Effector memory CD8-positive, alpha-beta T cell (primary cell): ENCODE results near the gene CCDC92.

Experiments used
- ATAC-seq: fragments of 150-1000 bp; cut with Tn5 transposase; replicated peaks from 2 replicates; pipeline ENCODE4 v1.10.0; 2021; ENCODE audit warnings: mild to moderate bottlenecking, moderate library complexity
- DNase-seq, 3 experiments: peaks; one replicate each; pipeline ENCODE4 v3.0.0; 2021
- H3K27ac Mint-ChIP-seq, 2 donors: one replicate each; pipeline ENCODE4 v1.8.0; 2022; ENCODE audit warnings: mild to moderate bottlenecking in 2 of 2, mixed read lengths in 2 of 2, moderate library complexity in 2 of 2
- H3K27me3 Mint-ChIP-seq, 2 donors: one replicate each; pipeline ENCODE4 v1.8.0; 2022; ENCODE audit warnings: mixed read lengths in 2 of 2
- H3K36me3 Mint-ChIP-seq: one replicate; pipeline ENCODE4 v1.8.0; 2022; ENCODE audit warnings: mild to moderate bottlenecking, moderate library complexity, mixed read lengths; ENCODE audit not compliant: insufficient read depth
- H3K4me1 Mint-ChIP-seq, 2 donors: one replicate each; pipeline ENCODE4 v1.8.0; 2022; ENCODE audit warnings: low read depth in 2 of 2, mixed read lengths in 2 of 2
- H3K4me3 Mint-ChIP-seq, 2 donors: one replicate each; pipeline ENCODE4 v1.8.0; 2022; ENCODE audit warnings: mild to moderate bottlenecking in 2 of 2, mixed read lengths in 2 of 2, moderate library complexity in 2 of 2
- H3K9me3 Mint-ChIP-seq, 2 donors: one replicate each; pipeline ENCODE4 v1.8.0; 2022; ENCODE audit warnings: mixed read lengths in 2 of 2

The CCDC92 gene

DNA sequence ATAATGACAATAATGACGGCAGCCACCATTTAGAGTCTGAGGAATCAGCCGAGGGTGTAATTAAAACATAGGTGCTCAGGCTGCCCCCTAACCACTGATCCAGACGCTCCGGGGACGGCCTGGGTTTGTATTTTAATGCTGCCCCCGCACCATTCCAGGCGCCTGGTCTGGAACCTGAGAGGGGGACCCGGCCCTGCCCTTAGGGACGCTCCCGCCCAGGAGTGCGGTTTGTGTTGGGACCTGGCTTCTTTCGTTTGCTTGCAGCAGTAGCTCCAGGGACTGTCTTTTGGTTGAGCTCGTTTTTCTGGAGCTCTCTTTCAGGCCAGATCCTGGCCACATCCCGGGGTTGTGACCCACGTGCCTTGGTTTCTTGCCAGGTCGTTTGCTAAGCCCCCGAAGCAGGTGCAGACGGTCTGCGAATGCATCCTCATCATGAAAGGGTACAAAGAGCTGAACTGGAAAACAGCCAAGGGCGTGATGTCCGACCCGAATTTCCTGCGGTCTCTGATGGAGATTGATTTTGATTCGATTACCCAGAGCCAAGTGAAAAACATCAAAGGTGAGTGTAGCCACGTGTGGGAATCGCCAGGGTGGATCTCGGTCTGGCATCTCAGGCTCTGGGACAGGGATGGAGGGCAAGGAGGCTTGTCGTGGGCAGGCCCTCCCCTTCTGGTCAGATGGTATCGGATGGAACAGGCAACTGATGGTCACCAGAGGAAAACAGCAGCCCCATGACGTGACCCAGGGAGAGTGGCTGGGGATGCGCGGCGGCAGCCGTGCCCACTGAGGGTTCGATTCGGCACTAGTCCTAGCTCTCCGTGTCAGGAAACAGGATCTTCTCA is 63.5 kb downstream of the CCDC92 start:
- Mint-ChIP-seq H3K36me3 (peaks cover 4% of the 10 kb centered on the region), H3K27ac (no peak overlapping the region), H3K4me1 (peaks cover 5 to 6% of the 10 kb centered on the region in 2 donors), H3K4me3 (no peak overlapping the region), H3K9me3 (no peaks in the 10 kb centered on the region), H3K27me3 (peaks cover 5 to 13% of the 10 kb centered on the region in 2 donors)
- DNase-seq = no peak
- no peak for ATAC-seq

DNA sequence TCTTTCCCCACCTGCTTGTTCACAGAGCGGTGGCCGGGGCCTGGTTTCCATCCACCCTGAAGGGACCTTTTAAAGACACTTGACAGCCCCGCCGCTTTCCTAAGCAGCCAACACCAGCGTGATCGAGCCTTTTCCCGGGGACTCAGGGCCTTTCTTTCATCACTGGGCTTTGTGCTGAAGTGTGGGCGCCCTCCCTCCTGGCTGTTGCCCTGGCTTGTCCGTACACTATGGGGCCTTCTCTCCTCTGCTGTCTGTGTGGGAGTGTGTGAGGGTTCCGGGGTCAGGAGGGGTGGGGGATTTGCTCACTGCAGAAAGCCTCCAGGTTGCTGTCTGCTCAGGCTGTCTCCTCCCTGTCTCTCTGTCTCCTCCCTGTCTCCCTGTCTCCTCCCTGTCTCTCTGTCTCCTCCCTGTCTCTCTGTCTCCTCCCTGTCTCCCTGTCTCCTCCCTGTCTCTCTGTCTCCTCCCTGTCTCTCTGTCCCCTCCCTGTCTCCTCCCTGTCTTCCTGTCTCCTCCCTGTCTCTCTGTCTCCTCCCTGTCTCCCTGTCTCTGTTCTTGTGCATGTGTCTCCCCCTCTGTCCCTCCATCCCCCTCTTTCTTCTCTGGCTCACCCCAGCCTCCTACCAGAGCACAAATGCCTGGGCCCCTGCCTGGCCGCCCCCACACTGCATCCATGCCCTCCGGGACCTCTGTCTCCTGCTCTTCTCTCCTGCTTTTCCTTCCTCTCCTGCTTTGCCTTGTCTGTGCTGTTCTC is 64.7 kb downstream of the CCDC92 start:
- ATAC-seq = no peak
- peaks cover 5% of the 10 kb centered on the region for H3K36me3 Mint-ChIP-seq
- DNase-seq = no peak
- no peaks in the 10 kb centered on the region for H3K9me3 Mint-ChIP-seq
- no peak overlapping the region for H3K4me3 Mint-ChIP-seq
- H3K27me3 Mint-ChIP-seq = peaks cover 5 to 21% of the 10 kb centered on the region in 2 donors
- peaks cover 5 to 6% of the 10 kb centered on the region in 2 donors for H3K4me1 Mint-ChIP-seq
- peak overlapping the region in 1 of 2 donors; percentile 3 for H3K27ac Mint-ChIP-seq

DNA sequence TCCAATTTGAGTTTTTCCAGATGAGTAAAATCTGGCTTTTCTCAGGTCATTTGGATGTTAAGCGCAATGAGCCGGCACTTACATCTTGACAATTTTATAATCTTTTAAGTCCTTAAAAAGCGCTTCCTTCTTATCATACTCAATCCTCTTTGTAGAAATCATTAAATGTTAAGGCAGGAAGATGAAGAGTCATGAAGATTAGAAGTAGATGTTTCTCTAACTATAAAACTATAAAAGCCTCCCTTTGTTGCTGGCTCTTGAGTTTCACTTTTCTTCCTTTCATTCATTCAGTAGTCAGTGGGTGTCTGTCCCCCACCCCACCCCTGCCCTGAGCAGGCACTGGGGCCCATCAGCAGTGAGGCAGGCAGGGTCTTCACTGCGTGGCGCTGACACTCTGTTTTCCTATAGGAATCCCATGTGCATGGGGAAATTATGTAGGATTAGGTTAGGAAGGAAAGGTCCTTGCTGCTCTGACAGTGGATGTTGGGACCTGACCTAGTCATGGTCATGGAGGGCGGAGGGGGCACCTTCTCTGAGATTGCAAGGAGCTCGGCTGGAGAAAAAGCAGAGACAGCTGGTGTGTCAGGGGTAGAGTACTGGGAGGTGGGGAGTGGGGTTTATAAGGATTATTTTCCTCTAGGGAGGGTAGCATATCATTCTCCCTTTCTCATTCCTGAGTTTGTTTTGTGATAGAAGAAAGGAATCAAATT is 65.8 kb downstream of the CCDC92 start:
- H3K36me3 Mint-ChIP-seq = peaks cover 3% of the 10 kb centered on the region
- peaks cover 5 to 6% of the 10 kb centered on the region in 2 donors for H3K4me1 Mint-ChIP-seq
- ATAC-seq = no peak
- no peak overlapping the region for H3K4me3 Mint-ChIP-seq
- H3K27me3 Mint-ChIP-seq = peaks cover 15 to 32% of the 10 kb centered on the region in 2 donors
- H3K27ac Mint-ChIP-seq = no peak overlapping the region
- no peak for DNase-seq
- no peaks in the 10 kb centered on the region for H3K9me3 Mint-ChIP-seq

DNA sequence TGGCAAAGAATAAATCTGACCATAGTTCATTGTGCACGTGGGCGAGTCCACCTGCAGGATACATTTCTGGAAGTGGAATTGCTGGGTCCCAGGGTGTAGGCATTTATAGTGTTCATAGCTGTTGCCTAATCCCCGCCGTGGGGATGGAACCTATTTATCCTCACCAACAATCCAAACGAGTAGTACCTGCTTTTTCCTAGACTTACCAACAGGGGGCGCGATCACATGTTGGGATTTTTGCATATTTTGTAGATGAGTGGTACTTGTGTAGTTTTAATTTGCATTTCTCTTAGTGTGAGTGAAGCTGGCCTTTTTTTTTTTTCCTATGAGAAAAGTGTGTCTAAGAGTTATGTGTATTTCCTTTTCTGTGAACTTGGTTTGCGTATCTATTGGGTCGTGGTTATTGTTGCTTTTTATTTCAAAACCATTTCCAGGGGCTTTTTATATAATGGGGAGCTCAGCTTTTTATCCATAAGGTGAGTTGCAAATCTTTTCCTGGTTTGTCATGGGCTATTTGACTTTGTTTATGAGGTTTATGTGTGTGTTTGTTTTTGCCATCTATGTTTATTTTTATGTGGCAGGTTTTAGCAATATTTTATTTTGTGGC is 67.2 kb downstream of the CCDC92 start:
- H3K4me1 Mint-ChIP-seq = peaks cover 6 to 11% of the 10 kb centered on the region in 2 donors
- H3K4me3 Mint-ChIP-seq = no peak overlapping the region
- peak; percentile 66 for ATAC-seq
- H3K36me3 Mint-ChIP-seq = peaks cover 3% of the 10 kb centered on the region
- DNase-seq = peak; percentile 57 to 68 (median 66)
- H3K27ac Mint-ChIP-seq = no peak overlapping the region
- H3K27me3 Mint-ChIP-seq = peaks cover 25 to 46% of the 10 kb centered on the region in 2 donors
- H3K9me3 Mint-ChIP-seq = no peaks in the 10 kb centered on the region

DNA sequence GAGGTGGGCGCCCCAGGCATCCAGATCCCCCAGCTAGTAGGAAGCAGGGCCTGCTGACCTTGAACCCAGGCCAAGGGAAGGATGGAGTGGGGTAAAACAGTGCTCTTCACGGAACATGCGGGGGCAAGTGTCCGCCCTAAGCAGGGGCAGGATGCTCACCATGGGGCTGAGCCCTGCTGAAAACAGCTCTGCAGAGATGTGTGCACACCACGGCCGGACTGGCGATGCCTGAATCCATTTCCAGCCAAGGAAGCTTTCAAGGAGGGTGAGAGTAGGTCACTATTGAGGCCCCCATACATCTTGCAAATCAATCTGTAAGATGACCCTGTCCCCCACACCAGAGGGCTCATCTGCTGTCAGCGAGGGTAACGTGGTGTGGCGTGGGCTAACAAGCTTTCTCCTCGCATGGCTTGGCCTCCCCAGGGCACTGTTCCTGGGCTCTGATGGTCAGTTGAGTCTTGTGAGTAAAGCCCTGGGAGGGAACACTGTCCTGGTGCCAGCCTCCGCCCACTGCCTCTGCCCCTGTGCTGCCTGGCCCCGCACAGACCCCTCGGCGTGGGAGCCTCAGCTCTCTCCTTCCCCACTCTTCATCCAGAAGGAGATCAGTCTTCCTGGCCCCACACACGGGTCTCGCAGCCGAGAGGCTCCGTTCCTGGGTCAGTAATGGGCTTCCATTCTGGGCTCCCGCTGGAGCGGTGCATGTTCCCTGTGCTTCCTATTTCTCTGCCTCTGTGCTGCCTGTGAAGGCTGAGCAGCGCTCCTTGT is 69.1 kb downstream of the CCDC92 start:
- Mint-ChIP-seq H3K27me3 (peaks cover 38 to 65% of the 10 kb centered on the region in 2 donors), H3K4me1 (peaks cover 6 to 11% of the 10 kb centered on the region in 2 donors), H3K36me3 (peaks cover 3% of the 10 kb centered on the region), H3K4me3 (no peak overlapping the region), H3K27ac (no peak overlapping the region), H3K9me3 (no peaks in the 10 kb centered on the region)
- DNase-seq (no peak), ATAC-seq (no peak)

DNA sequence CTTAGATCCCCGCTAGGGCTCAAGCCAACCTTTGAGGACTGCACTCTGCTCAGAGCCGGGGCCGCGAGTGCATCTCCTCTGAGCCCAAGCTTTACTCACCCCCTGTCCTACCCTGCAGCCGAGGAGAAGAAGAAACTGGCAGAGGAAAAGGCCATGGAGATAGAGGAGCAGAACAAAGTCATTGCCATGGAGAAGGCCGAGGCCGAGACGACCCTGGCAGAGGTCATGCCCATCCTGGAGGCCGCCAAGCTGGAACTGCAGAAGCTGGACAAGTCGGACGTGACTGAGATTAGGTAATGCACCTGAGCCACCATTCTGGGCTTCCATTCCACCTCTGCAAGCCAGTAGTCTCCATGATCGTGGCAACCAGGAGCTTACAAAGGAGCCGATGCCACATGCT is 69.8 kb downstream of the CCDC92 start:
- ATAC-seq = no peak
- Mint-ChIP-seq H3K27ac (no peak overlapping the region), H3K27me3 (peaks cover 38 to 65% of the 10 kb centered on the region in 2 donors), H3K36me3 (peaks cover 3% of the 10 kb centered on the region), H3K4me1 (peaks cover 6 to 11% of the 10 kb centered on the region in 2 donors), H3K9me3 (no peaks in the 10 kb centered on the region), H3K4me3 (no peak overlapping the region)
- no peak for DNase-seq

DNA sequence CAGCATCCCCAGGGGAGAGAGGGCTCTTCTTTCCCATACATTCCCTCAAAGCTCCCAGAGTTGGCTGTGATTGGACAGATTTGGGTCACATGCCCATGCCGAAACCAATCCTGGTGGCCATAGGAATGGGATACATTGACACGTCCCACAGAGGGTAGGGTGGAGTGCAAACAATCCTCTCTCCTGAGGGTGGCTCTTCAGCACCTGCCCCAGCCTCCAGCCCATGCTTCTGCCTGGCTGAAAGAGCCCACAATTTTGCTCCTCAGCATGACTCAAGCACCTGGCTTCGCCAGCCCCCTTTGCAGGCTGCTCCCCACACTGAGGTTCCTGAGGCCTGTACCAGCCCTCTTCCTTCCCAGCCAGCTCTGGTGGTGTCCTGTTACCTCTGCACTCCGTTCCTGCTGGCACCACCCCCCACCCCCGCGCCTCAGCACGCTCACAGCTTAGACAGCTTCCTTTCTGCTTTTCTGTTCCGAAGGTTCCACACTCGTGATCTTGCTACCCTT is 71.7 kb downstream of the CCDC92 start:
- Mint-ChIP-seq H3K9me3 (no peaks in the 10 kb centered on the region), H3K4me3 (no peak overlapping the region), H3K27me3 (peaks cover 38 to 65% of the 10 kb centered on the region in 2 donors), H3K4me1 (peaks cover 6 to 11% of the 10 kb centered on the region in 2 donors), H3K36me3 (peaks cover 3% of the 10 kb centered on the region), H3K27ac (no peak overlapping the region)
- no peak for ATAC-seq
- no peak for DNase-seq

DNA sequence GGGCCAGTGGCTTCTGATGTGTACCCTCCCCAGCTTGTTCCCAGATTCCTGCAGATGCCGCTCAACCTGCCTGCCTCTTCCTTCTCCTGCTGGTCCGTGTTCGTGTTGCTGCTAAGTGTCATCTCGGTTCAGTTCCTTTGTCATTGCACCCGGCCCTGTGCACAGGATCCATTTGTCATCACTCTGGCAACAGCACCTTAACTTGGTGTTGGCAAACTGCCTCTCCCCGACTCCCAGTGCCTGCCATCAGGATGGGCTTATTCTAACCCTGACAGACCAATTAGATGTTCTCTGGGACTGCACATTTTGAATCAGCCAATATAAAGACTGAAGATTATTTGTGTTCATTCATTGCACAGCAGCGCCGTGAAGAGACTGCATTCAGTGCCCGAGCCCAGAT is 73.3 kb downstream of the CCDC92 start:
- peaks cover 33 to 61% of the 10 kb centered on the region in 2 donors for H3K27me3 Mint-ChIP-seq
- H3K9me3 Mint-ChIP-seq = no peaks in the 10 kb centered on the region
- DNase-seq = no peak
- H3K4me1 Mint-ChIP-seq = peaks cover 4 to 5% of the 10 kb centered on the region in 2 donors
- H3K36me3 Mint-ChIP-seq = peaks cover 3% of the 10 kb centered on the region
- H3K4me3 Mint-ChIP-seq = no peak overlapping the region
- H3K27ac Mint-ChIP-seq = no peak overlapping the region
- ATAC-seq = no peak

DNA sequence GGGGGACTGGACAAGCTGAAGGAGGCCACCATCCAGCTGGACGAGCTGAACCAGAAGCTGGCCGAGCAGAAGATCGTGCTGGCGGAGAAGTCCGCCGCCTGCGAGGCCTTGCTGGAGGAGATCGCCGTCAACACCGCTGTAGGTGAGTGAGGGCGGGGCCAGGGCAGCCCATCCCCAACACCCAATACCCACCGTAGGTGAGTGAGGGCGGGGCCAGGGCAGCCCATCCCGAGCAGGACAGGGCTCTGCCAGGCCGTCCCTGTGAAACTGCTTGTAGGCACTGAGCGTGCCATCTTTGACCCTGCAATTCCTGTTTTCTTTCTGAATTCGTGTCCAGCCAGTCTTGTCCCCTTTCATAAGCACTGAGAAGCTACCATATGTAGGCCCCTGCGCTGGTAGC is 74.0 kb downstream of the CCDC92 start:
- H3K4me3 Mint-ChIP-seq = no peak overlapping the region
- no peaks in the 10 kb centered on the region for H3K36me3 Mint-ChIP-seq
- ATAC-seq = no peak
- DNase-seq = no peak
- H3K9me3 Mint-ChIP-seq = no peaks in the 10 kb centered on the region
- H3K4me1 Mint-ChIP-seq = peaks cover 4 to 5% of the 10 kb centered on the region in 2 donors
- H3K27ac Mint-ChIP-seq = no peak overlapping the region
- H3K27me3 Mint-ChIP-seq = peaks cover 33 to 57% of the 10 kb centered on the region in 2 donors

DNA sequence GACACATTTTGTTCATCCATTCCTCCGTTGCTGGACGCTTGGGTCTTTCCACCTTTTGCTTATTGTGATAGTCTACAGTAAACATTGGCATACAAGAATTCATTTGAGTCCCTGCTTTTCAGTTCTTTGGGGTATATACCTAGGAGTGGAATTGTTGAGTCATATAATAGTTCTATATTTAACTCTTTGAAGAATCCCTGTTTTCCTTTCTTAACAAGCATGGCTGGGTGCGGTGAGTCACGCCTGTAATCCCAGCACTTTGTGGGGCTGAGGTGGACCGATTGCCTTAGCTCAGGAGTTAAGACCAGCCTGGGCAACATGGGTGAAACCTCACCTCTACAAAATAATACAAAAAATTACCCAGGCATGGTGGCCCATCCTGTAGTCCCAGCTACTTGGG is 75.4 kb downstream of the CCDC92 start:
- Mint-ChIP-seq H3K4me3 (no peak overlapping the region), H3K27me3 (peaks cover 38 to 59% of the 10 kb centered on the region in 2 donors), H3K27ac (no peak overlapping the region), H3K36me3 (no peaks in the 10 kb centered on the region), H3K9me3 (no peaks in the 10 kb centered on the region), H3K4me1 (peaks cover 4 to 5% of the 10 kb centered on the region in 2 donors)
- ATAC-seq (no peak), DNase-seq (no peak)

DNA sequence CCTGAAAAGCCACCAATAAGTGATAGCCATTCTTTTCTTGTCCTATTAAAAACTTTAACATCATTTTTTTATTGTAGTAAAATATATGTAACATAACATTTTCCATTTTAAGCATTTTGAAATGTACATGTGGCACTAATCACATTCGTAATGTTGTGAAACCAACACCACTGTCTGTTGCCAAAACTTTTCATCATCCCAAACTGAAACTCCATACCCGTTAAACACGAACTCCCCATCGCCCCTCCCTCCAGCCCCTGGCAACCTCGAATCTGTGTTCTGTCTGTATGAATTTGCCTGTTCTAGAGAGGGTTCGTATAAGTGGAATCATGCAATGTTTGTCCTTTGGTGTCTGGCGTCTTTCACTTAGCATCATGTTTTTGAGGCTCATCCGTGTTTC is 75.9 kb downstream of the CCDC92 start:
- no peak for DNase-seq
- Mint-ChIP-seq H3K36me3 (no peaks in the 10 kb centered on the region), H3K4me1 (peaks cover 4 to 5% of the 10 kb centered on the region in 2 donors), H3K27me3 (peaks cover 36 to 59% of the 10 kb centered on the region in 2 donors), H3K27ac (no peak overlapping the region), H3K4me3 (no peak overlapping the region), H3K9me3 (no peaks in the 10 kb centered on the region)
- no peak for ATAC-seq

DNA sequence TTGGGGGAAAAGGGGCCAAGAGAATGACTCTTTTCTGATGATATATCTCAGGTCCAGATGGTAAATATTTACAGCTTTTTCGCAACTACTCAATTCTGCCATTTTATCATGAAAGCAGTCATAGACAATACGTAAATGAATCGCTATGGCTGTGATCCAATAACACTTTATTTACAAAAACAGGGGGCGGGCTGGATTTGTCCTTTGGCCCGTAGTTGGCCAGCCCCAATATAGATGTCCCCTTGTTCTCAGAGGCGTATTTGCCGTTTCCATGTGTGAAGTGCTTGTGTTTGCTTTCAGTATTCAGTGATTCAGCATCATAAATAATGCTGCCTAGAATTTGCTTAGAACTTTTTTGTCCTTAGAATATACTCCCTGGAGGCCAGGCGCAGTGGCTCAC is 77.2 kb downstream of the CCDC92 start:
- H3K36me3 Mint-ChIP-seq = no peaks in the 10 kb centered on the region
- no peak overlapping the region for H3K4me3 Mint-ChIP-seq
- no peak overlapping the region for H3K27ac Mint-ChIP-seq
- DNase-seq (no peak), ATAC-seq (no peak)
- no peaks in the 10 kb centered on the region for H3K9me3 Mint-ChIP-seq
- peaks cover 39 to 59% of the 10 kb centered on the region in 2 donors for H3K27me3 Mint-ChIP-seq
- peaks cover 0 to 3% of the 10 kb centered on the region in 2 donors for H3K4me1 Mint-ChIP-seq
